Osteocyte (in vitro differentiated cells): Measurements from ENCODE around the gene RIMBP2. TPM values are rescaled to one million over a fixed set of nuclear protein-coding genes. Genes with fewer than 3 reads are reported as not detected.

ENCODE experiments used
- DNase-seq: peaks from one replicate; pipeline ENCODE4 v3.0.0; 2021; ENCODE audit warnings: mixed read lengths; ENCODE audit not compliant: unreplicated experiment; ENCODE audit errors: extremely low spot score
- H3K27ac Mint-ChIP-seq: one replicate; pipeline ENCODE4 v1.8.0; 2021; ENCODE audit warnings: mild to moderate bottlenecking, mixed read lengths; ENCODE audit not compliant: unreplicated experiment
- H3K27me3 Mint-ChIP-seq: one replicate; pipeline ENCODE4 v1.8.0; 2021; ENCODE audit warnings: mixed read lengths; ENCODE audit not compliant: unreplicated experiment
- H3K36me3 Mint-ChIP-seq: one replicate; pipeline ENCODE4 v1.8.0; 2021; ENCODE audit warnings: mixed read lengths; ENCODE audit not compliant: unreplicated experiment
- H3K4me1 Mint-ChIP-seq: one replicate; pipeline ENCODE4 v1.8.0; 2021; ENCODE audit warnings: mixed read lengths; ENCODE audit not compliant: unreplicated experiment
- H3K4me3 Mint-ChIP-seq: one replicate; pipeline ENCODE4 v1.8.0; 2021; ENCODE audit warnings: mild to moderate bottlenecking, moderate library complexity, mixed read lengths; ENCODE audit not compliant: unreplicated experiment
- H3K9me3 Mint-ChIP-seq: one replicate; pipeline ENCODE4 v1.8.0; 2021; ENCODE audit warnings: mixed read lengths; ENCODE audit not compliant: unreplicated experiment
- CTCF ChIP-seq: fragments of 200-600 bp; sonication (generic); IDR thresholded peaks from 2 replicates; pipeline ENCODE4 v1.5.0; 2021; ENCODE audit warnings: antibody characterized with exemption, mild to moderate bottlenecking, moderate library complexity
- total RNA-seq: library from RNA; stranded (reverse); gene quantifications from 2 replicates; pipeline ENCODE4 v1.2.1, GENCODE V29; 2021

RIMBP2 gene
- total RNA-seq, 1 donor from 2014 or later: 0.13 TPM

GRCh38 chr12:130396667-130397066, 319.4 kb downstream of the RIMBP2 start:
- Mint-ChIP-seq H3K4me1 (no peaks in the 10 kb centered on the region), H3K4me3 (no peak overlapping the region), H3K9me3 (peaks cover 12% of the 10 kb centered on the region), H3K27ac (no peak overlapping the region), H3K27me3 (no peaks in the 10 kb centered on the region), H3K36me3 (no peaks in the 10 kb centered on the region)
- no peak for DNase-seq
- no peak for TF ChIP-seq CTCF

- Mint-ChIP-seq H3K4me1 (no peaks in the 10 kb centered on the region), H3K36me3 (no peaks in the 10 kb centered on the region), H3K9me3 (peaks cover 17% of the 10 kb centered on the region), H3K27ac (no peak overlapping the region), H3K4me3 (no peak overlapping the region), H3K27me3 (no peaks in the 10 kb centered on the region)
- TF ChIP-seq CTCF: no peak
- DNase-seq: no peak
Measured at GRCh38 chr12:130394906-130395305, 321.2 kb downstream of the RIMBP2 start.

- no peaks in the 10 kb centered on the region for H3K4me1 Mint-ChIP-seq
- no peak for DNase-seq
- no peaks in the 10 kb centered on the region for H3K27me3 Mint-ChIP-seq
- H3K9me3 Mint-ChIP-seq: peaks cover 15% of the 10 kb centered on the region
- TF ChIP-seq CTCF: no peak
- no peak overlapping the region for H3K27ac Mint-ChIP-seq
- no peaks in the 10 kb centered on the region for H3K36me3 Mint-ChIP-seq
- H3K4me3 Mint-ChIP-seq: no peak overlapping the region
Measured at GRCh38 chr12:130391186-130391585, 324.9 kb downstream of the RIMBP2 start.

- no peak overlapping the region for H3K4me3 Mint-ChIP-seq
- H3K4me1 Mint-ChIP-seq: no peaks in the 10 kb centered on the region
- no peak for DNase-seq
- no peak overlapping the region for H3K27ac Mint-ChIP-seq
- TF ChIP-seq CTCF: no peak
- H3K36me3 Mint-ChIP-seq: no peaks in the 10 kb centered on the region
- H3K27me3 Mint-ChIP-seq: no peaks in the 10 kb centered on the region
- peaks cover 20% of the 10 kb centered on the region for H3K9me3 Mint-ChIP-seq
Measured at GRCh38 chr12:130385193-130385592, 330.9 kb downstream of the RIMBP2 start.

- H3K9me3 Mint-ChIP-seq: peaks cover 20% of the 10 kb centered on the region
- DNase-seq: no peak
- no peak overlapping the region for H3K4me3 Mint-ChIP-seq
- H3K4me1 Mint-ChIP-seq: no peaks in the 10 kb centered on the region
- no peaks in the 10 kb centered on the region for H3K36me3 Mint-ChIP-seq
- H3K27me3 Mint-ChIP-seq: no peaks in the 10 kb centered on the region
- H3K27ac Mint-ChIP-seq: no peak overlapping the region
- TF ChIP-seq CTCF: no peak
Measured at GRCh38 chr12:130384234-130384633, 331.9 kb downstream of the RIMBP2 start.
